HCT116 (cell line): Measurements from ENCODE around the gene TOM1.

Experiments used
- CTCF ChIP-seq, 3 experiments: fragments of 200-600 bp in 1 of 3; sonication (generic) in 1 of 3; IDR thresholded peaks in 2 of 3; conservative IDR thresholded peaks in 1 of 3; 2 replicates each; pipeline ENCODE4 v1.5.1; 2012 to 2017; ENCODE audit warnings: low read depth in 2 of 3, low read length in 2 of 3, antibody characterized with exemption in 1 of 3, borderline replicate concordance in 1 of 3, control low read depth in 1 of 3, mild to moderate bottlenecking in 1 of 3, mixed read lengths in 1 of 3, mixed run types in 1 of 3, moderate library complexity in 1 of 3; ENCODE audit not compliant: insufficient read depth in 1 of 3
- EGR1 ChIP-seq: IDR thresholded peaks from 2 replicates; pipeline ENCODE4 v1.6.1; 2012; ENCODE audit warnings: low read depth
- EZH2 ChIP-seq: fragments of 200-600 bp; sonication (generic); IDR thresholded peaks from 2 replicates; pipeline ENCODE4 v1.6.1; 2017; ENCODE audit warnings: antibody characterized with exemption, mixed run types
- EZH2phosphoT487 ChIP-seq: fragments of 200-600 bp; IDR thresholded peaks from 2 replicates; pipeline ENCODE4 v1.6.1; 2018; ENCODE audit warnings: antibody characterized with exemption, borderline replicate concordance
- MAX ChIP-seq: IDR thresholded peaks from 2 replicates; pipeline ENCODE4 v1.6.1; 2012
- POLR2A ChIP-seq: IDR thresholded peaks from 2 replicates; pipeline ENCODE4 v1.7.0; 2011; ENCODE audit warnings: borderline replicate concordance; ENCODE audit not compliant: insufficient read depth, insufficient read length; ENCODE audit errors: extremely low read depth
- POLR2AphosphoS5 ChIP-seq: IDR thresholded peaks from 2 replicates; pipeline ENCODE4 v1.6.1; 2011; ENCODE audit warnings: mild to moderate bottlenecking, low read depth, low read length, moderate library complexity
- REST ChIP-seq: IDR thresholded peaks from 2 replicates; pipeline ENCODE4 v1.6.1; 2012; ENCODE audit warnings: low read depth
- ZBTB33 ChIP-seq: IDR thresholded peaks from 2 replicates; pipeline ENCODE4 v1.6.1; 2011; ENCODE audit warnings: mild to moderate bottlenecking, low read length, moderate library complexity; ENCODE audit not compliant: insufficient replicate concordance; ENCODE audit errors: extremely low read depth

- TF ChIP-seq EZH2 (no peak), POLR2A (no peak), CTCF (IDR thresholded peaks at IDR 0.05 in 2 of 3, conservative IDR thresholded peaks at IDR 0.05 in 1 of 3; ENCODE audit: borderline replicate concordance in 1 of 3, insufficient read depth in 1 of 3, low read depth in 2 of 3, low read length in 2 of 3) (no peak), EGR1 (no peak), EZH2phosphoT487 (no peak), MAX (no peak), ZBTB33 (no peak), POLR2AphosphoS5 (no peak), REST (no peak)
Measured at GRCh38 chr22:35303029-35303624, 3.4 kb downstream of the TOM1 start.
